ENCODE measurements around the gene CAPN5.

- TF ChIP-seq CTCF (IDR thresholded peaks at IDR 0.05) (no peak), POLR2A (IDR thresholded peaks at IDR 0.05) (no peak)
Observed at GRCh38 chr11:77058900-77059299, 7.9 kb upstream of the CAPN5 start.
